HepG2 (cell line): Measurements from ENCODE around the gene GABBR2. TPM values are rescaled to one million over a fixed set of nuclear protein-coding genes. Genes with fewer than 3 reads are reported as not detected.

Experiments
- ATAC-seq: fragments of 200-7000 bp; cut with Tn5 transposase; 3 replicates; pipeline ENCODE4 v1.9.1; 2020; ENCODE audit warnings: mild to moderate bottlenecking, moderate library complexity
- BruUV-seq: library from RNA; stranded (reverse); fragments of 400-500 nt; replicated peaks from 2 replicates; lab custom pipeline; 2021; lab: Mats Ljungman, UMichigan
- CTCF ChIA-PET: fragments of 300-600 bp; formaldehyde crosslinking; extraction: SDS; loops from one replicate; lab custom pipeline; 2021; ENCODE audit warnings: low total read pairs, inconsistent platforms, low intra/inter-chr PET ratio; lab: Yijun Ruan, JAX
- POLR2A ChIA-PET: fragments of 350-600 bp; sonication (Branson Sonifier 250); formaldehyde crosslinking; loops from one replicate; lab custom pipeline; 2020; ENCODE audit warnings: antibody characterized with exemption, inconsistent platforms; lab: Yijun Ruan, JAX
- DNase-seq: peaks from one replicate; pipeline ENCODE4 v3.0.0-alpha.2; 2015; ENCODE audit warnings: low spot score
- FAIRE-seq: peaks from 3 replicates; lab custom pipeline; 2011; peaks lifted over from hg19 to GRCh38; lab: Jason Lieb, UNC
- H2AFZ ChIP-seq: one replicate; pipeline ENCODE4 v1.6.1; 2011; ENCODE audit warnings: low read length, inconsistent platforms
- H3K27ac ChIP-seq: fragments of 300-600 bp; 3 replicates; pipeline ENCODE4 v1.8.0; 2011; ENCODE audit warnings: mixed run types, mild to moderate bottlenecking, mixed read lengths, low read length, inconsistent platforms; ENCODE audit not compliant: insufficient read depth; ENCODE audit errors: extremely low read length
- H3K27me3 ChIP-seq, 2 experiments: fragments of 200-600 bp in 1 of 2; 2 replicates in 1 of 2; 3 replicates in 1 of 2; pipeline versions ENCODE4 v1.6.0 to v1.8.0; 2011; ENCODE audit warnings: low read length in 2 of 2, mild to moderate bottlenecking in 2 of 2, moderate library complexity in 2 of 2, inconsistent platforms in 1 of 2; ENCODE audit not compliant: insufficient read depth in 2 of 2, control insufficient read depth in 1 of 2
- H3K36me3 ChIP-seq, 2 experiments: fragments of 200-600 bp in 1 of 2; replicated peaks in 1 of 2; 2 replicates in 1 of 2; 3 replicates in 1 of 2; pipeline versions ENCODE4 v1.5.1 to v1.8.0; 2011; ENCODE audit warnings: low read length in 2 of 2, inconsistent platforms in 1 of 2; ENCODE audit not compliant: insufficient read depth in 2 of 2, control insufficient read depth in 1 of 2
- H3K4me1 ChIP-seq: 2 replicates; pipeline ENCODE4 v1.5.1; 2012; ENCODE audit warnings: low read length, inconsistent platforms; ENCODE audit not compliant: insufficient read depth
- H3K4me2 ChIP-seq: 2 replicates; pipeline ENCODE4 v1.6.0; 2011; ENCODE audit warnings: low read depth, low read length, inconsistent platforms
- H3K4me3 ChIP-seq, 3 experiments: fragments of 200-600 bp in 1 of 3; sonication (generic), shearing (Covaris generic) in 1 of 3; replicated peaks in 1 of 3; 2 replicates each; pipeline ENCODE4 v1.5.1; 2011 to 2016; ENCODE audit warnings: low read length in 3 of 3, inconsistent platforms in 2 of 3, low read depth in 2 of 3, mild to moderate bottlenecking in 2 of 3, control low read depth in 1 of 3, mixed read lengths in 1 of 3; ENCODE audit not compliant: insufficient read depth in 1 of 3
- H3K79me2 ChIP-seq: one replicate; pipeline ENCODE4 v1.6.1; 2011; ENCODE audit warnings: low read length, inconsistent platforms; ENCODE audit not compliant: insufficient read depth
- H3K9ac ChIP-seq: 2 replicates; pipeline ENCODE4 v1.6.0; 2011; ENCODE audit warnings: mild to moderate bottlenecking, low read depth, low read length, inconsistent platforms; ENCODE audit not compliant: insufficient read depth
- H3K9me3 ChIP-seq: 2 replicates; pipeline ENCODE4 v1.5.1; 2012; ENCODE audit warnings: mild to moderate bottlenecking, low read length
- H4K20me1 ChIP-seq: 2 replicates; pipeline ENCODE4 v1.6.0; 2011; ENCODE audit warnings: inconsistent platforms, mild to moderate bottlenecking, low read length, moderate library complexity; ENCODE audit not compliant: insufficient read depth
- ATAD3A ChIP-seq: sonication (generic); formaldehyde crosslinking; IDR thresholded peaks from 2 replicates; pipeline ENCODE4 v1.4.0; 2020; ENCODE audit warnings: missing genetic modification reagents
- BORCS8-MEF2B ChIP-seq: sonication (generic); formaldehyde crosslinking; IDR thresholded peaks from 2 replicates; pipeline ENCODE4 v1.8.0; 2022; ENCODE audit warnings: mild to moderate bottlenecking, missing genetic modification reagents
- CREB1 ChIP-seq, 2 experiments: fragments of 450-650 bp in 1 of 2; IDR thresholded peaks; 2 replicates each; pipeline ENCODE4 v1.6.1; 2016 to 2017; ENCODE audit warnings: control low read depth in 1 of 2, mild to moderate bottlenecking in 1 of 2, missing compliant biosample characterization in 1 of 2, missing genetic modification characterization in 1 of 2
- CREM ChIP-seq, 2 experiments: sonication (generic) in 1 of 2; formaldehyde crosslinking in 1 of 2; IDR thresholded peaks; 2 replicates each; pipeline versions ENCODE4 v1.4.0 to v1.6.1; 2016 to 2020; ENCODE audit warnings: antibody characterized with exemption in 1 of 2, mild to moderate bottlenecking in 1 of 2, missing genetic modification reagents in 1 of 2
- GMEB1 ChIP-seq: sonication (generic); formaldehyde crosslinking; IDR thresholded peaks from 2 replicates; pipeline ENCODE4 v1.5.1; 2020; ENCODE audit warnings: missing genetic modification reagents, mild to moderate bottlenecking, borderline replicate concordance
- HBP1 ChIP-seq: IDR thresholded peaks from 2 replicates; pipeline ENCODE4 v1.6.1; 2016; ENCODE audit warnings: low read depth, control low read depth
- KMT2A ChIP-seq: sonication (generic); formaldehyde crosslinking; IDR thresholded peaks from 2 replicates; pipeline ENCODE4 v1.4.0; 2020; ENCODE audit warnings: missing genetic modification reagents
- MATR3 ChIP-seq: sonication (generic); formaldehyde crosslinking; IDR thresholded peaks from 2 replicates; pipeline ENCODE4 v1.4.0; 2020; ENCODE audit warnings: missing genetic modification reagents
- NAIF1 ChIP-seq: sonication (generic); formaldehyde crosslinking; IDR thresholded peaks from 2 replicates; pipeline ENCODE4 v1.5.0; 2020; ENCODE audit warnings: mild to moderate bottlenecking, missing genetic modification reagents, borderline replicate concordance
- RAD21 ChIP-seq: fragments of 450-650 bp; formaldehyde crosslinking; IDR thresholded peaks from 2 replicates; pipeline ENCODE4 v1.5.0; 2020; ENCODE audit warnings: mild to moderate bottlenecking
- RORA ChIP-seq: sonication (generic); formaldehyde crosslinking; IDR thresholded peaks from 2 replicates; pipeline ENCODE4 v1.5.0; 2020; ENCODE audit warnings: mild to moderate bottlenecking, missing genetic modification reagents, moderate library complexity
- SP4 ChIP-seq: sonication (generic); formaldehyde crosslinking; IDR thresholded peaks from 2 replicates; pipeline ENCODE4 v1.8.1; 2023; ENCODE audit warnings: mild to moderate bottlenecking, missing genetic modification reagents
- TOPORS ChIP-seq: sonication (generic); formaldehyde crosslinking; IDR thresholded peaks from 2 replicates; pipeline ENCODE4 v1.8.0; 2023; ENCODE audit warnings: mild to moderate bottlenecking, missing genetic modification reagents
- ZNF234 ChIP-seq: sonication (generic); formaldehyde crosslinking; conservative IDR thresholded peaks from 2 replicates; pipeline ENCODE4 v1.5.1; 2020; ENCODE audit warnings: mild to moderate bottlenecking, missing genetic modification reagents
- ZNF317 ChIP-seq: sonication (generic); formaldehyde crosslinking; IDR thresholded peaks from 2 replicates; pipeline ENCODE4 v1.5.0; 2020; ENCODE audit warnings: mild to moderate bottlenecking, missing genetic modification reagents
- ZNF614 ChIP-seq: IDR thresholded peaks from 2 replicates; pipeline ENCODE4 v1.6.1; 2018; ENCODE audit warnings: missing biosample characterization, missing genetic modification reagents, inconsistent platforms, borderline replicate concordance
- ZNF616 ChIP-seq: sonication (generic); formaldehyde crosslinking; IDR thresholded peaks from 2 replicates; pipeline ENCODE4 v1.5.0; 2020; ENCODE audit warnings: low read depth, mild to moderate bottlenecking, missing genetic modification reagents
- ZNF839 ChIP-seq: sonication (generic); formaldehyde crosslinking; IDR thresholded peaks from 2 replicates; pipeline ENCODE4 v1.4.0; 2020; ENCODE audit warnings: missing genetic modification reagents, mild to moderate bottlenecking, borderline replicate concordance
- ZNF891 ChIP-seq: sonication (generic); formaldehyde crosslinking; IDR thresholded peaks from 2 replicates; pipeline ENCODE4 v1.5.0; 2020; ENCODE audit warnings: mild to moderate bottlenecking, missing genetic modification reagents
- WGBS: methylation state at CpG from one replicate; pipeline ENCODE4 v1.1.6; 2017; ENCODE audit warnings: low lambda C conversion rate; 5-methylcytosine and 5-hydroxymethylcytosine counted together
- in situ Hi-C: cut with HindIII; loops from 2 replicates; pipeline ENCODE4 v1.10.0; 2017; ENCODE audit warnings: low pct_unique_long_range_greater_than_20kb; ENCODE audit not compliant: extremely low pct_ligation_motif_present
- intact Hi-C: fragments of 100-400 bp; cut with micrococcal nuclease; formaldehyde crosslinking; loops from one replicate; pipeline ENCODE4 v1.10.0; 2022; ENCODE audit not compliant: unreplicated experiment
- polyA plus RNA-seq, 8 experiments: library from polyadenylated mRNA; depleted of rRNA in 3 of 8; stranded (reverse) in 7 of 8; unstranded in 1 of 8; fragments of >200 nt; fragmentation: Illumina TruSeq in 4 of 8; extraction: Trizol in 4 of 8; gene quantifications; 2 replicates each; pipeline versions ENCODE4 v1.2.1 to v1.2.3, GENCODE V29; 2011 to 2016; ENCODE audit warnings: low read depth in 4 of 8, missing spikeins in 1 of 8, mixed read lengths in 1 of 8; ENCODE audit not compliant: insufficient read depth in 1 of 8
- total RNA-seq, 5 experiments: library from RNA; depleted of rRNA; stranded (reverse); fragments of >200 nt; fragmentation: Illumina TruSeq; extraction: Trizol; gene quantifications; 2 replicates each; pipeline ENCODE4 v1.2.3, GENCODE V29; 2016; ENCODE audit warnings: low read depth in 1 of 5
- TF ChIP-seq, protein P1 (sequence below): sonication (generic); formaldehyde crosslinking; IDR thresholded peaks from 2 replicates; pipeline ENCODE4 v1.8.1; 2023; ENCODE audit warnings: mild to moderate bottlenecking, inconsistent platforms, moderate library complexity, missing genetic modification reagents, borderline replicate concordance

The GABBR2 gene
- total and polyA plus RNA-seq, 2 of the 13 experiments (the other 11 are each of a cell fraction or from before 2014, with no cell fraction given), result 0.02 TPM; not detected in 1

DNA sequence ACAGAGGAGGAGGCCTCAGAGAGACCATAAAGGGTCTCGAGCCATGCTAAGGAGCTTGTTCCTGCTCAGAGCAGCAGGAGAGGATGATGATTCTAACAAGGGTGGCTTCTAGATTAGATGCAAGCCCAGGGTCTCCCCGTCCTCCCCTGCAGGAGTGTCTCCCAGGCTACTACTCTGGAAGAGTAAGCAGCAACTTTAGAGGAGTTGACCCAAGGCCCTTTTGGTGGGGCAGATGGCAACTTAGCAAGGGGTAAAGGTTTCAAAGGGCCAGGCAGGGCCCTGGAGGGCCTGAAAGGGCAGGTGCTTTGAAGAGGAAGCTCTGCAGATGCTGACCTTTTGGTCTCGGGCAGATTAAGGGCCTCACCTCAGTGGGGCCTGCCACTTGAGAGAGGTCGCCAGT is 174.9 kb downstream of the GABBR2 start:
- CTCF ChIA-PET, result no interaction called here

More for the DNA sequence above, 174.9 kb downstream of the GABBR2 start:
- no peak overlapping the region for H3K27ac ChIP-seq
- no TSS peak for BruUV-seq
- intact Hi-C loops, result no loop called here
- no peaks in the 10 kb centered on the region for H3K79me2 ChIP-seq
- no peak overlapping the region for H3K4me3 ChIP-seq
- in situ Hi-C loops, result no loop called here
- no peaks in the 10 kb centered on the region; a peak in 1 of 5 replicates for H3K27me3 ChIP-seq
- POLR2A ChIA-PET, result no interaction called here
- 0% methylated on average over 3 of the region's 4 CpGs for WGBS
- FAIRE-seq, result no peak
- no peaks in the 10 kb centered on the region for H3K4me1 ChIP-seq
- H3K36me3 ChIP-seq, result no peaks in the 10 kb centered on the region
- TF ChIP-seq CREM (IDR thresholded peaks at IDR 0.05), result no peak
- TF ChIP-seq CREM (CRISPR knock-in tag; IDR thresholded peaks at IDR 0.05), result no peak
- no peak for TF ChIP-seq HBP1 (CRISPR knock-in tag)
- TF ChIP-seq ZNF234, result no peak
- no peak for TF ChIP-seq ZNF891 (CRISPR knock-in tag)
- no peak for TF ChIP-seq ZNF839
- no peak for TF ChIP-seq ZNF614 (CRISPR knock-in tag)
- TF ChIP-seq KMT2A (CRISPR knock-in tag), result no peak
- no peak for TF ChIP-seq MATR3
- no peak for TF ChIP-seq ATAD3A (CRISPR knock-in tag)
- TF ChIP-seq ZNF317 (CRISPR knock-in tag), result no peak
- TF ChIP-seq, protein P1, sequence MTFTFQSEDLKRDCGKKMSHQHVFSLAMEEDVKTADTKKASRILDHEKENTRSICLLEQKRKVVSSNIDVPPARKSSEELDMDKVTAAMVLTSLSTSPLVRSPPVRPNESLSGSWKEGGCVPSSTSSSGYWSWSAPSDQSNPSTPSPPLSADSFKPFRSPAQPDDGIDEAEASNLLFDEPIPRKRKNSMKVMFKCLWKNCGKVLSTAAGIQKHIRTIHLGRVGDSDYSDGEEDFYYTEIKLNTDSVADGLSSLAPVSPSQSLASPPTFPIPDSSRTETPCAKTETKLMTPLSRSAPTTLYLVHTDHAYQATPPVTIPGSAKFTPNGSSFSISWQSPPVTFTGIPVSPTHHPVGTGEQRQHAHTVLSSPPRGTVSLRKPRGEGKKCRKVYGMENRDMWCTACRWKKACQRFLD, result no peak
- no peak for TF ChIP-seq SP4 (CRISPR knock-in tag)
- TF ChIP-seq ZNF616 (CRISPR knock-in tag), result no peak
- no peak for TF ChIP-seq CREB1 (IDR thresholded peaks at IDR 0.05)
- TF ChIP-seq CREB1 (CRISPR knock-in tag; IDR thresholded peaks at IDR 0.05), result no peak
- TF ChIP-seq RAD21 (CRISPR knock-in tag), result no peak
- no peak for TF ChIP-seq TOPORS
- TF ChIP-seq RORA (CRISPR knock-in tag), result no peak
- TF ChIP-seq GMEB1, result no peak
- no peak for TF ChIP-seq NAIF1 (CRISPR knock-in tag)
- TF ChIP-seq BORCS8-MEF2B (CRISPR knock-in tag), result no peak
- no peak overlapping the region for H3K9ac ChIP-seq
- no peak overlapping the region for H3K4me2 ChIP-seq
- H4K20me1 ChIP-seq, result 0 out of 2 replicates have a peak, but pooled peaks cover 2% of the 10 kb centered on the region
- no peak overlapping the region for H2AFZ ChIP-seq
- DNase-seq, result no peak
- no peaks in the 10 kb centered on the region for H3K9me3 ChIP-seq
- no peak for ATAC-seq
